Stimulated activated CD4-positive, alpha-beta T cell treated with anti-CD3 and anti-CD28 coated beads, Interleukin-2, amount 100 ng/mL, for 4 hours (primary cell): ENCODE data around the gene CDH4.

Experiments used
- DNase-seq: peaks from one replicate; pipeline ENCODE4 v3.0.0-alpha.2; 2020; ENCODE audit warnings: low read depth

Gene CDH4

GRCh38 chr20:61900011-61900944 is 648.2 kb downstream of the CDH4 start:
- no peak for DNase-seq

GRCh38 chr20:61900945-61901293 is 648.9 kb downstream of the CDH4 start:
- DNase-seq = no peak

GRCh38 chr20:61901392-61902220 is 649.5 kb downstream of the CDH4 start:
- no peak for DNase-seq

GRCh38 chr20:61902221-61902869 is 650.3 kb downstream of the CDH4 start:
- DNase-seq = no peak

- no peak for DNase-seq
These were observed 651.7 kb downstream of the CDH4 start for GRCh38 chr20:61903575-61904340.

GRCh38 chr20:61904456-61904855 is 652.4 kb downstream of the CDH4 start:
- DNase-seq = no peak

- DNase-seq = no peak
These were observed 653.9 kb downstream of the CDH4 start for GRCh38 chr20:61905781-61906523.

- DNase-seq = no peak
These were observed 655.2 kb downstream of the CDH4 start for GRCh38 chr20:61907081-61907891.

GRCh38 chr20:61908057-61909026 is 656.3 kb downstream of the CDH4 start:
- DNase-seq = no peak

GRCh38 chr20:61909028-61909427 is 657.0 kb downstream of the CDH4 start:
- no peak for DNase-seq

GRCh38 chr20:61909821-61910220 is 657.8 kb downstream of the CDH4 start:
- no peak for DNase-seq

- no peak for DNase-seq
These were observed 659.8 kb downstream of the CDH4 start for GRCh38 chr20:61911824-61912223.

- no peak for DNase-seq
These were observed 660.8 kb downstream of the CDH4 start for GRCh38 chr20:61912665-61913422.

GRCh38 chr20:61913423-61914225 is 661.6 kb downstream of the CDH4 start:
- DNase-seq = no peak

GRCh38 chr20:61915101-61915500 is 663.0 kb downstream of the CDH4 start:
- DNase-seq = no peak

- no peak for DNase-seq
These were observed 664.3 kb downstream of the CDH4 start for GRCh38 chr20:61916318-61916891.
